HG03571 (cell line): ENCODE data around the gene DENND1A.

Source experiments
- ATAC-seq: cut with Tn5 transposase; IDR thresholded peaks from one replicate; pipeline ENCODE4 v1.9.1; 2021; ENCODE audit not compliant: unreplicated experiment

DENND1A gene

GRCh38 chr9:123597876-123598556, 331.9 kb downstream of the DENND1A start:
- ATAC-seq = no peak

- no peak for ATAC-seq
Measured at GRCh38 chr9:123597048-123597447, 332.9 kb downstream of the DENND1A start.

- no peak for ATAC-seq
Measured at GRCh38 chr9:123591283-123591682, 338.6 kb downstream of the DENND1A start.

GRCh38 chr9:123590499-123590898, 339.4 kb downstream of the DENND1A start:
- ATAC-seq = no peak

GRCh38 chr9:123589361-123590239, 340.3 kb downstream of the DENND1A start:
- no peak for ATAC-seq

- no peak for ATAC-seq
Measured at GRCh38 chr9:123586275-123586674, 343.7 kb downstream of the DENND1A start.

GRCh38 chr9:123584202-123585176, 345.4 kb downstream of the DENND1A start:
- ATAC-seq = no peak

GRCh38 chr9:123583646-123584045, 346.3 kb downstream of the DENND1A start:
- no peak for ATAC-seq

GRCh38 chr9:123571240-123571639, 358.7 kb downstream of the DENND1A start:
- no peak for ATAC-seq

GRCh38 chr9:123568691-123569688, 360.9 kb downstream of the DENND1A start:
- no peak for ATAC-seq

- no peak for ATAC-seq
Measured at GRCh38 chr9:123567013-123567412, 362.9 kb downstream of the DENND1A start.

- ATAC-seq = no peak
Measured at GRCh38 chr9:123564652-123565051, 365.3 kb downstream of the DENND1A start.

GRCh38 chr9:123562844-123563346, 367.0 kb downstream of the DENND1A start:
- ATAC-seq = no peak

GRCh38 chr9:123561046-123561445, 368.9 kb downstream of the DENND1A start:
- no peak for ATAC-seq

GRCh38 chr9:123556464-123557435, 373.2 kb downstream of the DENND1A start:
- no peak for ATAC-seq

GRCh38 chr9:123555646-123556045, 374.3 kb downstream of the DENND1A start:
- no peak for ATAC-seq

- ATAC-seq = no peak
Measured at GRCh38 chr9:123552530-123552929, 377.4 kb downstream of the DENND1A start.

GRCh38 chr9:123551734-123552133, 378.2 kb downstream of the DENND1A start:
- ATAC-seq = no peak
